NCI-H1694 treated with DMSO at 0.1 percent for 48 hours (cell line): Measurements from ENCODE around the gene EGFLAM.

ENCODE experiments used
- DNase-seq: peaks from one replicate; lab custom pipeline; 2025; lab: John Stamatoyannopoulos, UW

The EGFLAM gene

GRCh38 chr5:38258319-38259061 is at the start of gene EGFLAM:
TSS of gene EGFLAM (plus strand) at chr5:38258559. CDS start at chr5:38258755, 196 bp downstream.
- peak; percentile 3 for DNase-seq

GRCh38 chr5:38208782-38209378 is 49.5 kb upstream of the EGFLAM start:
- DNase-seq: peak; percentile 46

GRCh38 chr5:38210676-38211353 is 47.5 kb upstream of the EGFLAM start:
- DNase-seq: no peak

- no peak for DNase-seq
Measured at GRCh38 chr5:38211354-38211710, 47.0 kb upstream of the EGFLAM start.

- no peak for DNase-seq
Measured at GRCh38 chr5:38212307-38212706, 46.1 kb upstream of the EGFLAM start.

- no peak for DNase-seq
Measured at GRCh38 chr5:38226091-38226490, 32.3 kb upstream of the EGFLAM start.

- no peak for DNase-seq
Measured at GRCh38 chr5:38228914-38229313, 29.4 kb upstream of the EGFLAM start.

- no peak for DNase-seq
Measured at GRCh38 chr5:38234737-38235136, 23.6 kb upstream of the EGFLAM start.

GRCh38 chr5:38237681-38238080 is 20.7 kb upstream of the EGFLAM start:
- DNase-seq: no peak

GRCh38 chr5:38240212-38240611 is 18.1 kb upstream of the EGFLAM start:
- DNase-seq: no peak

- no peak for DNase-seq
Measured at GRCh38 chr5:38241655-38242054, 16.7 kb upstream of the EGFLAM start.

GRCh38 chr5:38245307-38245706 is 13.1 kb upstream of the EGFLAM start:
- DNase-seq: no peak

- no peak for DNase-seq
Measured at GRCh38 chr5:38249301-38249700, 9.1 kb upstream of the EGFLAM start.

- no peak for DNase-seq
Measured at GRCh38 chr5:38249812-38250211, 8.5 kb upstream of the EGFLAM start.

GRCh38 chr5:38250763-38251448 is 7.5 kb upstream of the EGFLAM start:
- no peak for DNase-seq

- no peak for DNase-seq
Measured at GRCh38 chr5:38253759-38254158, 4.6 kb upstream of the EGFLAM start.

GRCh38 chr5:38257308-38258041 is 884 bp upstream of the EGFLAM start:
- DNase-seq: no peak

- DNase-seq: no peak
Measured at GRCh38 chr5:38258042-38258318, 379 bp upstream of the EGFLAM start.

- DNase-seq: no peak
Measured at GRCh38 chr5:38259062-38259808, 876 bp downstream of the EGFLAM start.

- DNase-seq: no peak
Measured at GRCh38 chr5:38259809-38260160, 1.4 kb downstream of the EGFLAM start.

GRCh38 chr5:38263983-38264382 is 5.6 kb downstream of the EGFLAM start:
- no peak for DNase-seq
